HepG2 (cell line): ENCODE data around the gene OLFM4.

Source experiments
- BATF2 ChIP-seq: sonication (generic); formaldehyde crosslinking; IDR thresholded peaks from 2 replicates; pipeline ENCODE4 v1.8.0; 2022; ENCODE audit warnings: mild to moderate bottlenecking, missing genetic modification reagents, moderate library complexity
- FOXK2 ChIP-seq: fragments of 450-650 bp; IDR thresholded peaks from 2 replicates; pipeline ENCODE4 v1.6.1; 2016
- HMGXB4 ChIP-seq, 2 experiments: sonication (generic) in 1 of 2; formaldehyde crosslinking in 1 of 2; IDR thresholded peaks; 2 replicates each; pipeline versions ENCODE4 v1.4.0 to v1.6.1; 2018 to 2020; ENCODE audit warnings: missing genetic modification reagents in 2 of 2, borderline replicate concordance in 1 of 2, low read depth in 1 of 2, mild to moderate bottlenecking in 1 of 2, missing biosample characterization in 1 of 2
- PCBP1 ChIP-seq: fragments of 200-400 bp; formaldehyde crosslinking; IDR thresholded peaks from 2 replicates; pipeline ENCODE4 v1.6.1; 2017; ENCODE audit warnings: mild to moderate bottlenecking, low read depth, low read length, borderline replicate concordance
- PRDM4 ChIP-seq: sonication (generic); formaldehyde crosslinking; IDR thresholded peaks from 2 replicates; pipeline ENCODE4 v1.9.0; 2021; ENCODE audit warnings: missing genetic modification reagents, borderline replicate concordance
- SP1 ChIP-seq, 2 experiments: fragments of 450-650 bp in 1 of 2; sonication (generic) in 1 of 2; formaldehyde crosslinking in 1 of 2; IDR thresholded peaks; 2 replicates each; pipeline versions ENCODE4 v1.4.0 to v1.6.1; 2016 to 2020; ENCODE audit warnings: missing genetic modification reagents in 1 of 2
- STAT5B ChIP-seq: sonication (generic); formaldehyde crosslinking; IDR thresholded peaks from 2 replicates; pipeline ENCODE4 v1.4.0; 2020; ENCODE audit warnings: missing genetic modification reagents
- ZNF44 ChIP-seq: sonication (generic); formaldehyde crosslinking; IDR thresholded peaks from 2 replicates; pipeline ENCODE4 v1.5.1; 2020; ENCODE audit warnings: mild to moderate bottlenecking, missing genetic modification reagents

GRCh38 chr13:53069800-53070199 is 41.2 kb downstream of the OLFM4 start:
- TF ChIP-seq SP1 (IDR thresholded peaks at IDR 0.05), result no peak
- TF ChIP-seq SP1 (CRISPR knock-in tag; IDR thresholded peaks at IDR 0.05), result no peak
- no peak for TF ChIP-seq STAT5B
- no peak for TF ChIP-seq PRDM4 (CRISPR knock-in tag)
- TF ChIP-seq PCBP1, result no peak
- no peak for TF ChIP-seq BATF2 (CRISPR knock-in tag)
- no peak for TF ChIP-seq FOXK2
- TF ChIP-seq ZNF44, result no peak
- TF ChIP-seq HMGXB4 (CRISPR knock-in tag; IDR thresholded peaks at IDR 0.05; ENCODE audit: borderline replicate concordance in 1 of 2, low read depth in 1 of 2), result no peak
